Posterior cingulate gyrus (tissue), 11 donors: ENCODE data around the gene ORC3.
"Not testable (repeated sequence)": the region's sequence is repeated elsewhere in the genome, so short reads cannot be mapped to it uniquely, and the experiment has no call there.

Source experiments
- DNase-seq, 10 donors: peaks; one replicate each; pipeline versions ENCODE4 v3.0.0 to v3.0.0-alpha.2; 2020 to 2021; ENCODE audit warnings: mixed read lengths in 3 of 10
- intact Hi-C: fragments of 100-400 bp; cut with DNase I; formaldehyde crosslinking; loops from one replicate; pipeline ENCODE4 v1.15.1; 2023

ORC3 gene

GRCh38 chr6:87712713-87713112 is 122.8 kb downstream of the ORC3 start:
- intact Hi-C loops: not testable (repeated sequence)
- peak in 1 of 10 donors; percentile 2 for DNase-seq

- intact Hi-C loops: no loop called here
- no peak for DNase-seq
These were observed 124.3 kb downstream of the ORC3 start for GRCh38 chr6:87714093-87714842.
